Esophagus muscularis mucosa (tissue), 3 donors: Measurements from ENCODE around the gene TUT4.

Experiments used
- POLR2AphosphoS5 ChIP-seq, 2 donors: sonication (generic); formaldehyde crosslinking; IDR thresholded peaks; one replicate each; pipeline ENCODE4 v1.6.1; 2017; ENCODE audit warnings: antibody characterized with exemption in 2 of 2
- TF ChIP-seq, protein P1 (sequence below), 3 experiments: fragments of 200-600 bp in 2 of 3; fragments of 450-650 bp in 1 of 3; sonication (generic) in 2 of 3; IDR thresholded peaks; one replicate each; pipeline ENCODE4 v1.5.1; 2017 to 2019; ENCODE audit warnings: antibody characterized with exemption in 3 of 3, mild to moderate bottlenecking in 2 of 3, moderate library complexity in 1 of 3

DNA sequence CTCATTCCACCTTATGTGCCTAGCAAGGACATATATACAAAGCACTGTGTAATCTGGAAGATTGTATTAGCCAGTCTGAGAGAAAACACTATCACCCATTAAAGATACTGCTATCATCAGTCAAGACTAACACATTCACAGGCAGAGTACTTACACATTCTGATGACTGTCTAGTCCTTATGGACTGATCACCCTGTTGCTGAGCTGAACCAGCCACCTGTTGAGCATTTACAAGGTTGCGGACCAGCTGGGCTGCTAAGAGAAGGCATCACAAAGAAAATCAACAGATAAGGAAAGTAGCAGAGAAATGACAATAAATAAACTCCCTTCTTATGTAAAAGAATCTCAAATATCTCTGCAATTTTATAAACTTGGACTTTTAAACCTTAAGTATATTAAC lies 117.7 kb downstream of the TUT4 start:
- TF ChIP-seq, protein P1, sequence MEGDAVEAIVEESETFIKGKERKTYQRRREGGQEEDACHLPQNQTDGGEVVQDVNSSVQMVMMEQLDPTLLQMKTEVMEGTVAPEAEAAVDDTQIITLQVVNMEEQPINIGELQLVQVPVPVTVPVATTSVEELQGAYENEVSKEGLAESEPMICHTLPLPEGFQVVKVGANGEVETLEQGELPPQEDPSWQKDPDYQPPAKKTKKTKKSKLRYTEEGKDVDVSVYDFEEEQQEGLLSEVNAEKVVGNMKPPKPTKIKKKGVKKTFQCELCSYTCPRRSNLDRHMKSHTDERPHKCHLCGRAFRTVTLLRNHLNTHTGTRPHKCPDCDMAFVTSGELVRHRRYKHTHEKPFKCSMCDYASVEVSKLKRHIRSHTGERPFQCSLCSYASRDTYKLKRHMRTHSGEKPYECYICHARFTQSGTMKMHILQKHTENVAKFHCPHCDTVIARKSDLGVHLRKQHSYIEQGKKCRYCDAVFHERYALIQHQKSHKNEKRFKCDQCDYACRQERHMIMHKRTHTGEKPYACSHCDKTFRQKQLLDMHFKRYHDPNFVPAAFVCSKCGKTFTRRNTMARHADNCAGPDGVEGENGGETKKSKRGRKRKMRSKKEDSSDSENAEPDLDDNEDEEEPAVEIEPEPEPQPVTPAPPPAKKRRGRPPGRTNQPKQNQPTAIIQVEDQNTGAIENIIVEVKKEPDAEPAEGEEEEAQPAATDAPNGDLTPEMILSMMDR (IDR thresholded peaks at IDR 0.05) = no peak
- no peak for TF ChIP-seq POLR2AphosphoS5 (IDR thresholded peaks at IDR 0.05)
